Right forelimb (tissue), 1 donor: ENCODE data around the gene PARD3B.

Source experiments
- DNase-seq: peaks from one replicate; pipeline ENCODE4 v3.0.0-alpha.2; 2018

Gene PARD3B

GRCh38 chr2:205494537-205495235, 949.4 kb downstream of the PARD3B start:
- no peak for DNase-seq

DNA sequence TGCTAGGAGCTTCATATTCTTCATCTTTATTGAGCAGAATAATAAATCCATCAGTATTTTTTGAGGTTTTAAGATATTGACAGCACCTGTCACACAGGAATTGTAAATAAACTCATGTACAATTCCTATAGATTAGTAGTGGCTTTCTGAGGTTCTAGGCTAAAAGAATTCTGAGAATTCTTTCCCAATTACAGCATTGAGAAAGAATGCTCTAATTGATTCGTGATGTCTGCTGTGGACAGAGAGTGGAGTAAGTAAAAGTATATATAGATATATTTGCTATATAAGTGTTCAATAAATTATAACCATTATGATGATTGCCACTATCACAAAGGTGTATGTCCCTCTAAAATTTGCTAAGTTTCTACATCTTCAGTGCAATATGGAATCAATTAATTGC, 950.5 kb downstream of the PARD3B start:
- DNase-seq = no peak

- DNase-seq = no peak
Measured at GRCh38 chr2:205496370-205496769, 951.1 kb downstream of the PARD3B start.

- no peak for DNase-seq
Measured at GRCh38 chr2:205496772-205497171, 951.5 kb downstream of the PARD3B start.

- no peak for DNase-seq
Measured at GRCh38 chr2:205499006-205499405, 953.7 kb downstream of the PARD3B start.

DNA sequence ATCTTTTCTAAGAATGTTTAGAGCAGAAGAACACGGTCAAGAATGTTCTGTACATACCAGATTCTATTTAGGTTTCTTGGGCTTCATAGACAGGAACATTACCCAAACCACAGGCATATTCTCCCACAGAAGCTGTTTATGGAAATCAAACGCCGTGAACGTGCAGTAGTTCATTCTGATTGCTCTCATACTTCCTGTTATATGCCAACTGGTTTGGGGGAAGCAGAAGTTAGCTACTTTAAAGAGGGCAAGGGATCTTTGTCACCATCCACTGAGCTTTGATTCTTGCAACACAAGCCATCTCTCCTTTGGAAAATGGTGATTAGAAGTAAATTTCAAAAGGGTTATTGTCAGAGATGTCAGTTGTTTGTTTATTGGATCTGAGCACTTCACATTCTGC, 954.8 kb downstream of the PARD3B start:
- DNase-seq = no peak

- no peak for DNase-seq
Measured at GRCh38 chr2:205500951-205501350, 955.7 kb downstream of the PARD3B start.

- DNase-seq = no peak
Measured at GRCh38 chr2:205501826-205502225, 956.6 kb downstream of the PARD3B start.

DNA sequence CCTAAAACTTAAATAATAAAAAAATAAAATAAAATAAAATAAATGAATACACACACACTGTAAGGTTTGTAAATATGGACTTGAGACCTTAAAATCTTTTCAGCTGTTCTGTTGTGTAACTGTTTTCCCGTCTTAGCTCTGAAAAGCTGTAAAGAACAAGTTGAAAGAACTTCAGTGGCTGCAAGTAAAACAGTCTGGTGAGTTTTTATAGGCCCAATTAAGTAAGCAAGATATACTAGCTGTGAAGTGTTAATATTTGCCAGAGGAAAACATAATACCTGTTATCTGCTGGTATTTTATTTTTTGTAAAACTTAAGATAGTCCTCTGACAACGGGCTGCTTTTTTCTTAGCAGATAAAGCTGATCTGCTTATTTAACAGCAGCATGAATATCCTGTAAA, 960.1 kb downstream of the PARD3B start:
- no peak for DNase-seq

- no peak for DNase-seq
Measured at GRCh38 chr2:205509655-205510054, 964.4 kb downstream of the PARD3B start.

DNA sequence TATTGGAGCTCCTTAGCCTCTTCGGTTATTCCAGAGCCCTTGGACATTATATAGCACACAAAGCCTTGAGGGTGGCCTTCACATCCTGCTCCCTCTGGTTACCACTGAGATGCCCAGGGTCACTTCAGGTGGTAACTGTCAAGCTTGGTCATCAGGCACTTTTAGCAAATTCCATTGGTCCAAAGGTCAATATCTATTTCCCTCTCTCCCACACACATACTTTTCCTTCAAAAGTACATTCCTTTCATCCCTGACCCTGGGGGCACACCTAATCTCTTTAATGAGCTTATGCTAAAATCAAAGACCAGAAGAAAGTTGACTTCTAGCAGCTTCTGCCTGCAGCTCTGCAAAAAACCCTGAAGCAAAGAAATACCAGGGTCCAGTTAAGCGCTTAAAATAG, 965.1 kb downstream of the PARD3B start:
- DNase-seq = no peak

DNA sequence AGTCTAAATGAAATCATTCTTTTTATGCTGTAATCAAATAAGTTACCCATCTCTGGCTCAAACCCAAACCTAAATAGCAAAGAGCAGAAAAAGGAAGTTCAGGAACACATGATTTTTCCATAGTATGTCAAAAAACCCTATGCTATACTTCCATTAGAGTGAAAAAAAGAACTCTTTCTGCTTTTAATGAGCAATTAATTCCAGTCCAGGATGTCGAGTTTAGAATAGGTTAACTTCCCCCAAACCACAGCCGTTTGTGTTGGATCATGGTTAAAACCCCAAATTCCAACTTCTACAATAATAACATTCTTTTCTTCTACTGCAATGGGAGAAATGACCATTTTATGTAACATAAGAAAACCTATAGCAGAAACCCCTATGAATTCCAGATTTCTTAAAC, 965.9 kb downstream of the PARD3B start:
- DNase-seq = no peak

DNA sequence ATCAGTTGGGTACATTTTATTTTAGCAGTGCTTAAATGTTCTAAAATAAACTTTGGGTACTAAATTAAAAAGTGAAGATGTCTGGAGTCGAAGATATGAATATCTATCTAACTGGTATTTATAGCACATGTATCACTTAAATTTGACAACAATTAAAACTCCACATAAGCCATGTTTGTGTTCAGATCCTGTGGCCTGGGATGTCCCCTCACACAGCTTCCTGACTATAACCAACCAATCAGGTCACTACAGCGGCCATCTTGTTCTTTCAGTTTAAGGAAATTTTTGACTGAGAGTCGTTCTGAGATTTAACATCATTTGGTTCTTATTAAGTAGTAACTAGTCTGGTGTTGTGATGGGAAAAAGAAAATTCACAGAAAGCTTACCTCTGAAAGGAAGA, 966.4 kb downstream of the PARD3B start:
- no peak for DNase-seq

- DNase-seq = no peak
Measured at GRCh38 chr2:205520311-205520710, 975.0 kb downstream of the PARD3B start.

GRCh38 chr2:205524656-205525055, 979.4 kb downstream of the PARD3B start:
- DNase-seq = no peak

DNA sequence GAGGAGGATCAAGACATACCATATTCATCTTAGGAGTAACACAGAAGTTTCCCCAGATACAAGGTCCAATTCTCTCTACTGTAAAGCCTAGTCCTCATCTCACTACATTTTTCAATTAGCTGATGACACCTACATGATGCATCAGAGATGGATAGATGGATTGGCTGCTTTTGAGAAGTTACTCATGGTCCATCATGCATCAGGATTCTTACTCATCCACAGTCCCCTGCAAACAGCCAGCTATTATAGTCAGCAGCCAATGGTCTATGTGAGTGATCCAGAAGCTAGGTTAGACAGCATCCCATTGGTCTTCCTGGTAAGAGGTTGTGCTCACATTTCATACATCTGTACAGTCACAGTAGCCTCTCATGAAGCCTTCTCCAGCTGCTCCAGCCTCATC, 982.5 kb downstream of the PARD3B start:
- no peak for DNase-seq

DNA sequence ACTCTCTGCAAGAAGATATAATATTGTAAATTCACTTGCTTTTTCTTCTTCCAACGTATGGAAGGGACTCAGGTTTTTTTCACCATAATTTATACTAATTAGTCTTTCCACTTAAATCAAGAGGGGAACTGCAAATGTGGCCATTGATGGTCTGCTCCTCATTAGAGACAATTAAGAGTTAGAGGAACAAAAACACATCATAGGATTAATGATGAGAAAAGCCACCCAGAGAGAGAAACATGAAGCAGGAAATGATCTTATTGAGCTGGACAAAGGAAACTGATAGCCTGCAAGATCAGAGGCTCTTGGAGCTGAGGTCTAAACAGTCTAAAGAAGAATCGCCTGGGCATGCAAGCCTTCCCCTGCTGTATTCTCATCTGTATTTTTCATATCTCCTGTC, 985.8 kb downstream of the PARD3B start:
- DNase-seq = no peak

DNA sequence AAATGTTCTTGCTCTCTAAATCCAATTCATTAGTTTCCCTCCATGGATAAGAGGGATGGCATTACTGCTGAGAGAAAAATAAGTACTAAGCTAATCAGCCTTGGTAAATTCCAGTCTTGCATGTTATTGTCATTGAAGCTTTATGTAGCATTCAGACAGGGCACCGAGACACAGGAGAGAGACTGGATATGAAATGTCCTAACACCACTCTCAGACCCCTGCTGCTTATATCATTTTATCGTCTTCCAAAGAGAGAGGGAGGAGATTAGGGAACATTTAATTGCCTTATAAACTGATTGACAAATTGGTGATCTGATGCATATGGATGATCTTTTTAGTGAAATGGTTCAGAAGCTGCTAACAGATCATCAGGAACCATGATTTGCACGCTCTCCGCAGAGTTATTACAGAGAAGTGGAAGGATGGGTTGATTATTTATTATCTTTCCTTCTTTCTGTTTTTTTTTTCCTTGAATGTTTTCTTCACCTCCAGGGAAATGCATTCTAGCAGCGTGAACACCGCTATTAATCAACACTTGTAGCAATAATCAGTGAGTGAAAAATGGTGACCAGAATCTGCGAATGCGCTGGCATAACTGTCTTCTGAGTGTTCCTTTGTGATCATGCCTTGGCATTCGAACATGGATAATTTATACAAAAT, 986.3 kb downstream of the PARD3B start:
- no peak for DNase-seq

DNA sequence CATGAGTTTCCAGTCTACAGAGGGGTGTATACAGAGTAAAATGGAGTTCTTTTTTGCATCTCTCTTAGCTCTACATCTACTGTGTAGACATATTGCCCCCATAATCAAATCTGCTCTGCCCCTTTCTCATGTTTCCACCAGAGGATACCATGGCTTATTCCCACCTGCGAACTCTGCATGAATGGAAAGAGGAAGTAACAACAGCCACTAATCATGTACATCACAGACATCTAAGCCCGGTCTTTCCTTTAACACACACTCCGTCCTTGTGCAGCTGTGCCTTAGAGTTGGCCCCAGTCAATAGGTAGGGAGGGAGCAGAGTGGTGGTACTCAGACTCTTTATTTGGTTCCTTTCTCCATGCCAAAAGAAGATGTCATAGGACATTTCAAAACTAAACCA, 989.7 kb downstream of the PARD3B start:
- DNase-seq = no peak

GRCh38 chr2:205539603-205540002, 994.3 kb downstream of the PARD3B start:
- DNase-seq = no peak

DNA sequence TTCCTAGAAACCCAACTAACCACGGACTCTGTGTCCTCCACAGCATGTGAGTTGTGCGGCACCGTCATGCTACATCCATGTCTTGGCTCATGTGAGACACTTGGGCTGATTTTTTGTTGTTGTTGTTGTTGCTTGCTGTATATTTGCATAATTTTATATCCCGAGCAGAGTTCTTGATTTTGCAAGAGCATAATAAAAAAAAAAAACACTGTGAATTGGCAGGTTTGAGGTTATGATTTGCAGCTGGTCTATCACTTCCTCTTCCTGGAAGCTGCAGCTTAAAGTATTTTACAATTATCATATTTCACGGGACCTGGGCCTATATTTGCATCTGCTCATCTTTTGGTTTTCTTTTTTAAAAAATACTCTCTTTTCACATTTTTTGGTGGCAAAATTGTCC, 994.8 kb downstream of the PARD3B start:
- no peak for DNase-seq

- DNase-seq = no peak
Measured at GRCh38 chr2:205543262-205543843, 998.1 kb downstream of the PARD3B start.

DNA sequence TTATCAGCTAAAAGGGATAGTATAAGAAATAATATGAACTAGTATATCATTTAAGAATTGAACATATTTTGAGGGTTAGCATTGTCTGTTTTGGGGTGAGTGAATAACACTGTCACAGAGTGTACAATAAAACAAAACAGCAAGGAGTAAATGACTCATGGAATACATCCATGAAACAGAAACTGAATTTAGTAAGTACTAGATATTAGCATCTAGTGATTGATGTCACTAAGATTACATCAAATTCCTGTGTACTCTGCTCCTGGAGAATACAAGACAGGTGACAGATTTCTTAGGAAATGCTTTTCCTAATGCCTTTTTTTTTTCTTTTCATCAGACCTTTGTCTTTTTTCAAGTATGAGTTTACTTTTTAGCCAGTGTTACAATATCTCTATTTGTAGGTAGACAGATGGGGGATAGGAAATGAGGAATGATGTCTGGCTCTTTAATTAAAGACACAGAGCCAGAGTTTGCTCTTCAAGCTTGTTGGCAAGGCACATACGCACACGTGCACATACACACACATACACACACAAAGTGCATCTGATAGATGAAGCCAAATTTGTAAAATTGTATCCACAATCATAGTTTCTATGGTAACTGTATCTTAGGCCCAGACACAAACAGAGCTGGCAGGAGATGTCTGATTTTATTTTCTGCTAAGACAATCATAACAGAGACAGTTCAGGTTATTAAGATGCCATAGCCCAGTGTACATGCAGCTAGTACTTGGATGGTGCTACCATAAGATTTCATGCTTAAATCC, 998.8 kb downstream of the PARD3B start:
- DNase-seq = no peak
